HAP-1 (cell line): ENCODE results near the gene NOL9.

ENCODE experiments used
- DNase-seq, 2 experiments: peaks; one replicate each; pipeline ENCODE4 v3.0.0-alpha.2; 2016 to 2020; ENCODE audit warnings: low spot score in 2 of 2
- H3K27me3 ChIP-seq: fragments of 250-450 bp; sonication (Bioruptor Pico); 2 replicates; pipeline ENCODE4 v1.5.1; 2020; ENCODE audit warnings: low read depth, mild to moderate bottlenecking, moderate library complexity
- H3K36me3 ChIP-seq: fragments of 250-450 bp; sonication (Bioruptor Pico); replicated peaks from 2 replicates; pipeline ENCODE4 v1.5.1; 2020; ENCODE audit warnings: mild to moderate bottlenecking
- H3K4me1 ChIP-seq: fragments of 250-450 bp; sonication (Bioruptor Pico); 2 replicates; pipeline ENCODE4 v1.5.1; 2020; ENCODE audit warnings: mild to moderate bottlenecking
- H3K4me3 ChIP-seq: fragments of 250-450 bp; sonication (Bioruptor Pico); 2 replicates; pipeline ENCODE4 v1.5.1; 2020; ENCODE audit warnings: mild to moderate bottlenecking, moderate library complexity
- H3K9me3 ChIP-seq: fragments of 250-450 bp; sonication (Bioruptor Pico); 2 replicates; pipeline ENCODE4 v1.5.1; 2020; ENCODE audit warnings: mild to moderate bottlenecking, moderate library complexity
- in situ Hi-C: fragments of 300-500 bp; cut with MboI; formaldehyde crosslinking; loops from 3 replicates; pipeline ENCODE4 v1.14.3; 2020; ENCODE audit warnings: low sequenced_read_pairs, inconsistent platforms, mixed read lengths

The NOL9 gene

DNA sequence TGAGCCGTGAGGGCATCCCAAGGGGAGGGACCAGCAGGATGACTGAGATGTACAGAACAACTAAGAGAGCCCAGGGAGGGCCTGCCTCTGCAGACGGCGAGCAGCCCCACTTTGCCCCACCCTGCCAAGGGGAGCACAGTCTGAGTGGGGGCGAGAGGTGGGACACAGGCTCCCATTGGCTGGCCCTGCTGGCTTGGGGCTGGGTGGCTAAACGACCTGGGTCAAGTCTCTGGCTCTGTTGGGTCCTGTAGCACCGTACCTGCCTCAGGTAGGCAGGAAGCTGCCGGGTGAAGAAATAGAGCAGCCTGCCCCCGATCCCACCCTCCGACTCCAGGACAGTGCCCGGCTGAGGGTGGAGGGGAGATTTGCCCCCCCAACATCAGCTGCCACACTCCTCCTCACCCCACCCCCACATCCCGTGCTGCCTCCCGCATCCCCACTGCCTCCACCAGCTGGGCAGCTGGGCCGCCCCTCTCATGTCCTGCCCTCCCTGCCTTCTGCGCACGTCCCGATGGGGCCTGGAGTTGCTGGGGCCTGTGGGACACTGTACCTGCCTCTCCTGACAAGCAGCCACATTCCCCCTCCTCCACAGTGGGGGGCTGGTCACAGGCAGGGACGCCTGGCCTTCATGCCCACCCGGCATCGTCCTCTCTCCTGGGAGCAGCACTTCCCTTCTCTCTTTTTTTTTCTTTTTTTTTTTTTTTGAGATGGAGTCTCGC lies 50.3 kb downstream of the NOL9 start:
- Histone ChIP-seq H3K9me3 (no peaks in the 10 kb centered on the region), H3K27me3 (no peaks in the 10 kb centered on the region), H3K4me1 (no peaks in the 10 kb centered on the region), H3K36me3 (no peaks in the 10 kb centered on the region), H3K4me3 (no peak overlapping the region)
- in situ Hi-C loops, result no loop called here
- no peak for DNase-seq

DNA sequence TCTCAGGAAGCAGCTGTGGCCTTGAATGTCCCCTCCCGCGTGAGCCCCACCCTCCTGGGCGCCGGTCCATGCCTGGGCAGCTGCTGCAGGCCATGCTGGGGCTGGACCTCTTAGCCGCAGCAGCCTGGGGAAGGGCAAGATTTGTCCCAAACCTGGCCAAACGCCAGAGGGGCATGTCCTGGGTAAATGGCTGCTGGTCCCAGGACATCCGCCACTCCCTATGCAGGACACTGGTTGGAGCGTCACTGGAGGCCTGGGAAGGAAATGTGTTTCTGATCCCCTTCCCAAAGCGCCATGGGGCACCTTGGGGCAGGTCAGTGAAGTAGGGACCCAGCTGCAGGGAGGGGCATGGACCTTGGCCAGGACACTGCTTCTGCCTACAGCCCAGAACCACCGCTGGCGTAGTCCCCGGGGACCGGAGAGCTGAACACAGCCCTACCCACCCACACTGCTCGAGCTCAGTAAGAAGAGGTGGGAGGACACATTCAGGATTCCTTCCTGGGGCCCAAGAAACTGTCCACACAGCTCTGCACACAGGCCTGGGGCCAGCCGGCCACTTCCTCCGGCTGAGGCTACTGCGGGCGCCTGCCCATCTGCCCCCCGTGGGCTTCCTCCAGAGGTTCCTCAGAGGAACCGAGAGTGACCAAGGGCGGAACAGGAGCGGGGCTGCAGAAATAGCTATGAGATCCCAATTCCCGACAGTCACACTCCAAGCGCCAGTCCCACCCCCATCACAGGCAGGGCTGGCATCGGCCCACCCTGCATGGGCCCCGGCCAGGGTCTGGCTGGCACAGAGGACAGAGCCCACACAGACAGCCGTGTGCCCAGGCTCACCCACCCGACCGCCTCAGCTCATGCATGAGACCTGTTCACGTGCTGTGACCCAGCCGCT lies 52.1 kb downstream of the NOL9 start:
- H3K4me3 ChIP-seq, result no peak overlapping the region
- no peak for DNase-seq
- no peaks in the 10 kb centered on the region for H3K9me3 ChIP-seq
- in situ Hi-C loops, result no loop called here
- no peaks in the 10 kb centered on the region for H3K36me3 ChIP-seq
- H3K4me1 ChIP-seq, result no peaks in the 10 kb centered on the region
- no peaks in the 10 kb centered on the region for H3K27me3 ChIP-seq

DNA sequence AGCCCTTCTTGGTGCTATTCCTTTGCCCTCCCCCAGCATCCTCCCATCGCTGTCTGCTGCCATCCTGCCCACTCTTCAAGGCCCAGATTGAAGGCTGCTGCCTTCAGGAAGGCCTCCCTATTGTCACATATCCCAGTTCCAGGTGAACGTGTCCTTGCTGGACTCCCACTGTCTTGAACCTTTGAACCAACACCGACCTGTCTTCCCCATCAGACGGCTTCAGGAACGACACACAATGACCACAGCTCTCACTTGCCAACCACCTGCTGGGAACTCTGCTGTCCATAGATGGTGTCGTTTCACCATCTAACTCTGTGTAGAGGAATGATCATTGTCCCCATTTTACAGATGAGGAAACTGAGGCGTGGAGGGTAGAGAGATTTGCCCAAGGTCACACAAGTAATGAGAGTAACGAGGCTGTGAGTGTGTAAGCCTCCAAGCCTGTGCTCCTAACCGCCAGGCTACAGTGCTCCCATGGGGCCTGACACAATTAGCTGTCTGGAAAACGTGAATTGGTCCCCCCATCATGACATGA lies 53.0 kb downstream of the NOL9 start:
- no peak for DNase-seq
- H3K27me3 ChIP-seq, result no peaks in the 10 kb centered on the region
- H3K4me1 ChIP-seq, result 0 out of 2 replicates have a peak, but pooled peaks cover 4% of the 10 kb centered on the region
- no peaks in the 10 kb centered on the region for H3K36me3 ChIP-seq
- H3K9me3 ChIP-seq, result no peaks in the 10 kb centered on the region
- H3K4me3 ChIP-seq, result no peak overlapping the region
- in situ Hi-C loops, result no loop called here

GRCh38 chr1:6500544-6501278 lies 53.6 kb downstream of the NOL9 start:
- Histone ChIP-seq H3K36me3 (no peaks in the 10 kb centered on the region), H3K4me3 (no peak overlapping the region), H3K9me3 (no peaks in the 10 kb centered on the region), H3K4me1 (peaks cover 9% of the 10 kb centered on the region), H3K27me3 (no peaks in the 10 kb centered on the region)
- DNase-seq, result no peak
- in situ Hi-C loops, result no loop called here

GRCh38 chr1:6499296-6499695 lies 55.0 kb downstream of the NOL9 start:
- no peak overlapping the region for H3K4me3 ChIP-seq
- no peaks in the 10 kb centered on the region for H3K27me3 ChIP-seq
- in situ Hi-C loops, result no loop called here
- peaks cover 10% of the 10 kb centered on the region for H3K4me1 ChIP-seq
- no peaks in the 10 kb centered on the region for H3K9me3 ChIP-seq
- DNase-seq, result no peak
- H3K36me3 ChIP-seq, result no peaks in the 10 kb centered on the region

DNA sequence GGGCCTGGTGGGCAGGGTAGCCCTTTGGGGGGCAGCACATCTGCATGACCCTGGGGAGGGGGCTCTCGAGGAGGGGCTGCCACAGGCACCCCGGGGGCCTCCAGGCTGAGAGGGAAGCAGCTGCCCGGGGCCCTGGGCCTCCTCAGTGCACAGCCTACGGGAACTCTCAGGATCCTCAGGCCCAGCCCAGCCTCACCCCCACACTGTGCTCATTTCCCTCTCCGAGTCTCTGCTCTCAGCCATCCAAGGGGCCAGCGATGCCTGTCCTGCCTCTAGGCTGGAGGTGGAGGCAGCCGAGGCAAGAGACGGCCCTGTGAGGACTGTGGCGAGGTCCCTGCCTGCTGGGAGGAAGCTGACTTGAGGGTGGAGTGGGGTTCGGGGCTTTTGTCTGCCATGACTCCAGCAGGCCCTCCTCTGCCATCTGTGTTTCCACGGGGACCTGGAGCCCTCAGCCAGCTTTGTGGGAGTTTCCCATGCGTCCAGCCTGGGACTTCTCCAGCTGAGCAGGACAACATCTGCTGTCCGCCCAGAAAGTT lies 55.7 kb downstream of the NOL9 start:
- DNase-seq, result no peak
- Histone ChIP-seq H3K4me3 (no peak overlapping the region), H3K9me3 (no peaks in the 10 kb centered on the region), H3K4me1 (peaks cover 10% of the 10 kb centered on the region), H3K27me3 (no peaks in the 10 kb centered on the region), H3K36me3 (no peaks in the 10 kb centered on the region)
- in situ Hi-C loops, result no loop called here

DNA sequence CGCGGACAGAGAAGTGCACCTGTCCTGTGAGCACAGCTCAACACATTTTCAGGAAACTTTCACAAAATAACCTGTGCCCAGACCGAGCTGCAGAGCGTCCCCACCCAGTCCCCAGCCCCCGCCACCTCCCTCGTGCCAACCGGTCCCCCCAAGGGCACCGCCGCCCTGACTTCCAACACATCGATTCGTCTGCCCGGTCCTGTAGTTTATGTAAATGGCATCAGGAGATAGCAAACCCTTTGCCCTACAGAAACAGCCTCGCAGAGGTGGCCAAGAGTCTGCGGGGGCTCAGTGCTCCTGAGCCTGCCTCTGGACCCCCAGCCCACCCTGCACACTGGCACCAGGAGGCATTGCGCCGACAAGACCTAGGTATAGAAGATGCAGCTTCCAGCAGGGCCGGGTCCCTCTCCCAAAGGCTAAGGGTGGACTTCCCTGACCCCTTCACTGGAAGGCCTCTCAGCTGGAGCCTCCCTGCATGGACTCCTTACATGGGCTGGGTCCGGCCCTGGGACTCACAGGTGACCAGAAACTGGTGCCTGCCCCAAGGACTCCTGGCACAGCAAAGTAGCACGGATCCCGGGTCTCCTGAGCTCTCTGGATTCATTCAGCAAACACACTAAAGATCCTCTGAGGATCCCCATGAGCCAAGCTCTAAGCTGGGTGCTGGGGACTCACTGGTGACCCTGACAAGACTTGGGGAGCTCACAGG lies 56.3 kb downstream of the NOL9 start:
- H3K9me3 ChIP-seq, result no peaks in the 10 kb centered on the region
- DNase-seq, result no peak
- peaks cover 10% of the 10 kb centered on the region for H3K4me1 ChIP-seq
- no peaks in the 10 kb centered on the region for H3K36me3 ChIP-seq
- H3K4me3 ChIP-seq, result peak overlapping the region; percentile 50
- in situ Hi-C loops, result no loop called here
- no peaks in the 10 kb centered on the region for H3K27me3 ChIP-seq

DNA sequence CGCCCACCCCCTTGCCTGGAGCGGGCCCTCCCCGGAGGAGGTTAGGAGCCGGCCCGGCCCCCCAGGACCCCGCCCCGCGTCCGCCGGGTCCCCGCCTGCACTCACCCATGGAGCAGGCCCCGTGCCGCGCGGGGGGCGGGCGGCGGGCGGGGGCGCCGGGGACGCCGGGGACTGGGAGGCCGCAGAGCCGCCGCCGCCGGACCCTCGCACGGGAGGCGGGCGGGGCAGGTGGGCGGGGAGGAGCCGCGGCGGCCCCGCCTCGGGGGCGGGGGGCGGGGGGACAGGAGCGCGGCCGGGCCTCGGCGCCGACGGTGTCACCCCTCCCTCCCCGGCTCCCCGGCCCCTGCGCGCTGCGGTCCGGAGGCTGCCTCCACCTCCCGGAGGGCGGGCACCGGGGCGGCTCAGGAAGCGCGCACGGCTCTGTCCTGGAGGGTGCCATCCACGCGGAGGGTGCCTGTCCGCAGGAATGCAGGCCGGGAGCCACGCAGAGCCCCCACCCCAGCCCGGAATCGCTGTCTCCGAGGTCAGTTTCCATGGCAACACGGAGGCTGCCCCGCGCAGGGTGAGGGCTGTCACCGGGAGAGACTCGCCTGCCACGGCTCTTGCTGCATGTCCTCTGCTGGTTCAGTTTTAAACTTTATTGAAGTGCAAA lies 57.0 kb downstream of the NOL9 start:
- Histone ChIP-seq H3K4me3 (peak overlapping the region; percentile 50), H3K36me3 (no peaks in the 10 kb centered on the region), H3K27me3 (no peaks in the 10 kb centered on the region), H3K4me1 (peaks cover 10% of the 10 kb centered on the region), H3K9me3 (no peaks in the 10 kb centered on the region)
- in situ Hi-C loops, result no loop called here
- peak; percentile 43 to 82 for DNase-seq

- H3K4me3 ChIP-seq, result peak overlapping the region; percentile 41
- in situ Hi-C loops, result no loop called here
- H3K27me3 ChIP-seq, result no peaks in the 10 kb centered on the region
- H3K36me3 ChIP-seq, result no peaks in the 10 kb centered on the region
- H3K4me1 ChIP-seq, result peaks cover 10% of the 10 kb centered on the region
- DNase-seq, result no peak
- H3K9me3 ChIP-seq, result no peaks in the 10 kb centered on the region
Measured at GRCh38 chr1:6496890-6497214, 57.5 kb downstream of the NOL9 start.

- H3K4me3 ChIP-seq, result peak overlapping the region; percentile 41
- H3K9me3 ChIP-seq, result no peaks in the 10 kb centered on the region
- in situ Hi-C loops, result no loop called here
- no peak for DNase-seq
- H3K4me1 ChIP-seq, result peaks cover 14% of the 10 kb centered on the region
- H3K36me3 ChIP-seq, result no peaks in the 10 kb centered on the region
- H3K27me3 ChIP-seq, result no peaks in the 10 kb centered on the region
Measured at GRCh38 chr1:6496365-6496721, 58.0 kb downstream of the NOL9 start.

- no peaks in the 10 kb centered on the region for H3K9me3 ChIP-seq
- H3K4me1 ChIP-seq, result peaks cover 16% of the 10 kb centered on the region
- no peaks in the 10 kb centered on the region for H3K36me3 ChIP-seq
- peak; percentile 23 to 56 for DNase-seq
- in situ Hi-C loops, result no loop called here
- H3K4me3 ChIP-seq, result no peak overlapping the region
- no peaks in the 10 kb centered on the region for H3K27me3 ChIP-seq
Measured at GRCh38 chr1:6495540-6496364, 58.6 kb downstream of the NOL9 start.

- Histone ChIP-seq H3K4me3 (no peak overlapping the region), H3K27me3 (no peaks in the 10 kb centered on the region), H3K36me3 (no peaks in the 10 kb centered on the region), H3K4me1 (peaks cover 16% of the 10 kb centered on the region), H3K9me3 (no peaks in the 10 kb centered on the region)
- DNase-seq, result no peak
- in situ Hi-C loops, result no loop called here
Measured at GRCh38 chr1:6495041-6495441, 59.3 kb downstream of the NOL9 start.
